Uterine smooth muscle cell (primary cell): ENCODE results near the gene NEDD8. TPM values are rescaled to one million over a fixed set of nuclear protein-coding genes. Genes with fewer than 3 reads are reported as not detected.

Experiments
- total RNA-seq: library from RNA; depleted of rRNA; stranded (reverse); fragments of >200 nt; gene quantifications from 2 replicates; pipeline ENCODE4 v1.2.3, GENCODE V29; 2014

NEDD8 gene
- 163 and 222 TPM in 2 replicates for total RNA-seq

DNA sequence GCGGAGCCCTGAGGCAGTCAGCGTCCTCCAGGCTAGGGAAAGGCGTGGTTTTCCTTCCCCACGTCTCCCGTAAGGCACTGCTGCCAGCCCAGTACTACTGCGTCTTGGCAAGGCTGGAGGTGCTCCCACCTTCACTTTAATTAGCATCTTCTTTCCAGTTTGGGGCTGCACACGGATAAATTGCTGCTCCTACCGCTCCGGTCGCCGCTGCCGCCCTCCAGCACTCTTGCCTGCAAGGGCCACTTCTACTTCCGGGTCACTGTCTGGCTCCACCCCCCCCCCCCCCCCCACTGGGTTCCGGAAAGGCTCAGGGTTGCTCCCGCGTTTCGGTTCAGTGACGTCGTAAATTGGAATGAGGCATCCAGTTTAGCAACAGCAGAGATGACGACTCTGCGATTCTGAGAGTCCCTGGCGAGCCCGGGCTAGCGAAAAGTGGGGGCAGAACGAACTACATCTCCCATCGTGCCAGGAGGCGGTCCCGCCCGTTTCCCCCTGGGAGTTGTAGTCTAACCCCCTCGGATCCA, at the start of gene NEDD8:
TSS of gene NEDD8 (minus strand) at position 247 of the 524 bp plus-strand sequence. CDS start at position 147, 100 bp downstream.

DNA sequence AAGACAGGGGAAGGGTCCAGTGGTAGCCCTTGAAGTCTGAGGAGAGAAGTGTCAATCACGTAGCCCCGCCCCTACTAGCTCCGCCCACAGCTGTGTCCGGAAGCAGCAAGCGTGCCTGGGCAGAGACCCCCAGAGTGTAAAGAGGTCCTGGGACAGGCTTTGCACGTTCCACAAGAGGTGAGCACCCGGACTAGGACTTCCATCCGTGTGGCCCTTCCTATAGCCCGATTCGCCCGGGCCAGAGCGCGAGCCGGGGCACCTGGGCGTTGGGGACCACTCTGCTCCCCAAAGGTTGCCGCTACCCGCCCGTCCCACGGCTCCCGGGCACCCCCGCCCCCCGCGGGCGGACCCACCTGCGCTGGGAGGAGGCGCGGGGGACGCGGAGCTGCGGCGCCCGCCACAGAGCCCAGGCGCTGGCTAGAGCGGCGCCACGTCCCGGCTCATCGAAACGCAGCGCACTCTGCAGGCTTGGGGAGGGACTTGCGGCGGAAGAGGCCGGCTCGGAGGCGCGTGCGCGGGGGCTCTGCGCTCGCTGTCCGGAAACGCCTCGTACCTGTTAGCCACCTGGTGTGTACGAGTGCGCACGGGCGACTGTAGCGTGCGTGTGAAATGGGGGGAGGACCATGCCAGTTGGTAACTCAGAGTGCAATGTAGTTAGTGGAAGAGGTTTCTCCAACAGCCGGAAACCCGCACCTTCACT, 39.1 kb upstream of the NEDD8 start, which contains the start of gene RABGGTA:
TSS of gene RABGGTA (minus strand) at position 464 of the 700 bp plus-strand sequence. CDS start 482 bp downstream, outside the sequence.

DNA sequence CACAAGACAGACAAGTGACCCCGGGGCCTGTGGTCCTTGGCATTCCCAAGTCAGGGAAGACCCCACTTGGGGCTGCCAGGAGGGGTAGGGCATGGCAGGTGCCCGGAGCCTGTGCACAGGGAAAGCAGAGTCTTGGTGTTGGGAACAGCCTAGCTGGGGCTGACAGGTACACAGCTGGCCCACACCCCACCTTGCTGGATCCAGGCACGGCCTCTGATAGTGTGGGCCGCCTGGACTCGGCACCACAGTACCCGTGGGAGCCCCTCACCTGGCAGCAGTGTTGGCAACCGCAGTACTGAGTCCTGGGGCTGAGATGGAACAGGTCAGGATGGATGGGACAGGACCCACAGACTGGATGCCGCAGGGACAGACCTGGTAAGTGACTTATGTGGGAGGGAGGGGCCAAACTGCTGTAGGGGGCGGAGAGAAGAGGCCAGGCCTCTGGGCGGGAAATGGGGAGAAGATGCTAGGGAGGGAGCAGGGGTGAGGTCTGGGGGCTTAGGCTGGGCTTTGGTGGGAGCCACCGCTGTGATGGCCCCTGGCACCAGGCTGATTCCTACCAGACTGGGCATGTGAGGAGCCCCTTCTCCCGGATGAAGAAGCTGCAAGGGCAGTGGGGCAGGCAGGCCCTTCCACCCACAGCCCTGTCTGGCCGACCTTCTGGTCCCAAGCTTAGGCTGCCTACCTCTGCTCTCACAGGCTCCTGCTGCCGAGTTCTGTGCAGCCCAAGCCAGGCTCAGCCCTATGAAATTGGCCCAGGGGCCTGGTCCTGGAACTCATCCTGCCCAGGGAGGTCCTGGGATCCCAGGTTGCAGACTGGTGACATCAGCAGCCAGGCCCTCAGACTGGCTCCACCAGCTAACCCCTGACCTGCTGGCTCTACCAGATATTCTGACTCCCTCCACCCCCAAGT, 30.9 kb upstream of the NEDD8 start, which contains the start of gene TGM1:
TSS of gene TGM1 (minus strand) at position 357 of the 913 bp plus-strand sequence. CDS start 825 bp downstream, outside the sequence.

DNA sequence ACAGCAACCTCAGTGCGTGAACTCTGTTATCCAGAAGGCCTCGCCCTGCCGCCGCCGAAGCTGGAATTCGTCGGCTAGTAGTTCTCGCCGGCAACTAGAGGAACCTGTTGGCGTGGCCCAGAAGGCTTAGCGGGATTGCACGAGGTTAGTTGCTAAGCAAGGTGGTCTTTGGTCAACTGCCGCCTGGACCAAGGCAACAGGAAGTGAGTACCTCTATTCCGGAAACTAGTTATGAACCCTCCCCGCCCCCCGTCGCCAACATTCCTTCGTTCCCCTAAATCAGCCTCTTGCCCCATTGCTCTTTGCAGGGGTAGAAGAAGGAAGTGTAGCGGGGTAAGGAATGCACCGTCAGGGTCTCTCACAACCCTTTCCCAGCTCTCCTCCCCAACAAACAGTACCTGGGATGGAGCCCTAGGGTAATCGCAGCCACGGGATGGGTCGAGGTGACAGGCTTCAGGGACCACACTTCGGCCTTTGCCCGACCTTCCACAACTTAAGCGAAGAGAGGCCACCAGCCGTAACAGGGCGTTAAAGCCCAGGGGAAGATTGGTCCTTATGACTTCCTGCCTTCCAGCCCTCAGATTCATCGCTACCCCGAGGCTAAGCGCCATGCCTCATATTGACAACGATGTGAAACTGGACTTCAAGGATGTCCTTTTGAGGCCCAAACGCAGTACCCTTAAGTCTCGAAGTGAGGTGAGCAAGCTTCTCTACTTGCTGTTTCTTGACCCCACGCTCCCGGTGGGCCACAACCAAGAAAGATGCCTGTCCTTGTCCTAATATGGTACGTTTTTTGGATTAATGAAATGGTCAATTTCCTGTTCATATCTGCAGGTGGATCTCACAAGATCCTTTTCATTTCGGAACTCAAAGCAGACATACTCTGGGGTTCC, 724 bp upstream of the NEDD8 start, which contains the start of gene GMPR2:
TSS of gene GMPR2 (plus strand) at position 285 of the 893 bp plus-strand sequence. CDS start at position 610, 325 bp downstream.

DNA sequence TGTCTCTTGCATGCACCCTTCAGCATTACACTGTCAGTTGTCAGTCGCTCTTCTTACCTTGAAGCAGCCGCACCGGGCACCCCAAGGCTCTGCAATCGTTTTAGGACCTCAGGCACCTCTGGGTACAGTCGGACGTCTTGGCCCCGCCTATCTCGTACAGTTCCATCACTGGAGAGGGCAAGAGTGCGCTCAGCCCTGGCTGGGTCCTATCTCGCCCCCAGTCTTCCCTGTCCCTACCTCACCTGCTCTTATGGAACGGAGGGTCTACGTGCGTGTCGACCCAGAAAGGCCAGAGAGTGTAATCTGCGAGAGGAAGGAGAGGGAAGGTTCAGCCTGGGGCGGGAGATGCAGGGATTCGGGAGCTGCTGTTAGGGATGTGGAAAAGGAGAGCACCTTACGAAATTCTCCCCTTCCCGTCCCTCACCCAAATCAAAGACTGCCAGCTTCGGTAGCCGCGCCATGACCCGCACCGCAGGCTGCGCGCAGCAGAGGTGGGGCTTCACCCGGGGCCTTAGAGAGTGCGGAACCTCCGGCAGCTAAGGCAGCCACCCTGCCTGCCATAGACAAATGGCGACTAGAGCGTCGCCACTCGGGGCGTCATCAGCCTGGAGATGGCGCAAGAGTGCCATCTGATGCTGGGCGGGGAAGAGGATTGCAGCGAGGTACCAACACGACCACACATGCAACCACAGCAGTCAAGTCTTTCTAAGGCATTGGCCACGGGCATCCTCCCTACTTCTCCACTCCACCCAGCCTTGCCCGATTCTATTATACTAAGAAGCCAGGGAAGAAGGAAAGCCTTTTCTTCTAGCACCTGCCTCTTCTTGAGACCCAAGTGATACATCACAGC, 16.4 kb downstream of the NEDD8 start, which contains the start of gene MDP1:
TSS of gene MDP1 (minus strand) at position 572 of the 850 bp plus-strand sequence. CDS start at position 461, 111 bp downstream.

DNA sequence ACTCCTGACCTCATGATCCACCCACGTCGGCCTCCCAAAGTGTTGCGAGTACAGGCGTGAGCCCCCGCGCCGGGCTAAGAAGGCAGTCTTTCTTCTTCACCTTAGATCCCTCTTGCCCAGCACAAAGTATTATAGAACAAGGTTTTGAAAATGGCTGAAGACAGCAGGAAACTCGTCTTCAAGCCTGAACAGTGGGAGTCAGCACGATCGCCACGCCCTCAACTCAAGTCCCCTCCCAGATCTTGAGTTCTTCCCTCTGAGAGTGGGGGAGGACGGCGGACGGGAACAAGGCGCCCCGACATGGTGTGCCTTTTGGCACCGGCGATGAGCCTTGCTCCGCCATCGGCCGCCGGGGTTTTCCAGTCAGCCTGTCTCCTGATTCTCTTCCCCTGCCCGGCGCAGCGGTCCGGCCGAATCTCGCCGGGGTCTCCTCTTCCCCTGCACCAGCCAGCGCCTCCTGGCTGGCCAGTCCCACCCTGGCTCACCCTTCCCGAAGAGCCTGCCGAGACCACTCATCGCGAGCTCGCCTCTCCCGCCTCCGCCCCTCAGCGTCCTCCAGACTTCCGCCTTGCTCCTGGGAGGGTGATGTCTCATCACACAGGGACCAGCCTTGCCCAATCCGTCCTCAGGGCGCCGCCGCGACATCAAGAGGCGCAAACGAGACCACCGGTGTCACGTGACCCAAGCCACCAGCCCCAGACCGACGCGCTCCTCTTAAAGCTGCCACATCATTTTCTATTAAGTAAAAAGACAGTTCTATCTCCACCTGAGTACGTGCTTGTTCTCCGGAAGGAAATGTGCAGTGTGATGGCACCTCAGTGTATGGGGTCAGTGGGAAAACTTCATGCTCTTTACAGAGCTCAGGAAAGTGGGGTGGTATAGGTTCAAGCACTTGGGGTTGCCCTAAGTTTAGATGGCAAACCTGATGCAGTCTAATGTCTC, 19.0 kb downstream of the NEDD8 start, which contains the start of gene CHMP4A:
TSS of gene CHMP4A (minus strand) at position 565 of the 942 bp plus-strand sequence. CDS start at position 516, 49 bp downstream.

DNA sequence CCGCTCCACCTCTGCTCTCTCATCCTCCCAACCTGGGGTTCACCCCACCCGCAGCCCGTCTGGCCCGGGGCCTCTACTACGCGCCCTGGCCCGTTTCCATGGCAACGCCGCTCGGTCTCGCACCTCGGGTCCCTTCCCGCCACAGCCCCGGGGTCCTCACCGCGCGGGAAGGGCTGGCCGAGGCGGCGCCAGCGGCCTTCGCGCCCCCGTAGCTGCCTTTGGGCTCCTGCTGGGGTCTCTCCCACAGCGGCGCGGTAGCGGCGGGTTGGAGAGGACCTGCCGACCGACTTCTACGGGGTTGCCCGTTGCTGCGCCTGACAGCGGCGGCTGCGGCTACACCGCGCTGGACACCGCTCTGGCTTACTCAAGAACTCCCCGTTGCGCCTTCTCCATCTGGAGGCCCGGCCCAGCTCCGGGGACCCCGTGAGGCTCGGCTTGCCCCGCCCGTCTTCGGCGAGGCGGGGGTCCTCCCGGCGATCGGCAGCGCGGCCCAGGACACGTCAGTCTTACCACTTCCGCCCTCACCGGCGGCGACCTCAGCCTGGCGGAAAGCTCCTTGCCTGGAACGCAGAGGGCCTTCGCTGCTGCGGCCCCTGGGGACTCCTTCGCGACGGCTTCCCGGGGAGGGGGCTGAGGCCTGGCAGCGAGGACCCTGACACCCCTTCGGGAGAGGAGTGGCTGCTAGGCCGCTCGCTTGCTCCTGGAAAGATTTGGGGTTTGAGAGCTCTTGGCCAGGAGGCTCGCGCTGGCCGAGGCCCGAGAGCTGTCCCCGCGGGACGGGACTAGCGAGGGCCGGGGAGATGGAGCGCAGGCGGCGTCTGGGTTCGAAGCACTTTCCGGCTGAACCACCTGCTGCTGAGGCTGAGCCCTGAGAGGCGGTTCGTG, 36.7 kb downstream of the NEDD8 start, which contains the start of gene TM9SF1:
TSS of gene TM9SF1 (minus strand) at position 256 of the 885 bp plus-strand sequence. CDS start 422 bp downstream, outside the sequence.

DNA sequence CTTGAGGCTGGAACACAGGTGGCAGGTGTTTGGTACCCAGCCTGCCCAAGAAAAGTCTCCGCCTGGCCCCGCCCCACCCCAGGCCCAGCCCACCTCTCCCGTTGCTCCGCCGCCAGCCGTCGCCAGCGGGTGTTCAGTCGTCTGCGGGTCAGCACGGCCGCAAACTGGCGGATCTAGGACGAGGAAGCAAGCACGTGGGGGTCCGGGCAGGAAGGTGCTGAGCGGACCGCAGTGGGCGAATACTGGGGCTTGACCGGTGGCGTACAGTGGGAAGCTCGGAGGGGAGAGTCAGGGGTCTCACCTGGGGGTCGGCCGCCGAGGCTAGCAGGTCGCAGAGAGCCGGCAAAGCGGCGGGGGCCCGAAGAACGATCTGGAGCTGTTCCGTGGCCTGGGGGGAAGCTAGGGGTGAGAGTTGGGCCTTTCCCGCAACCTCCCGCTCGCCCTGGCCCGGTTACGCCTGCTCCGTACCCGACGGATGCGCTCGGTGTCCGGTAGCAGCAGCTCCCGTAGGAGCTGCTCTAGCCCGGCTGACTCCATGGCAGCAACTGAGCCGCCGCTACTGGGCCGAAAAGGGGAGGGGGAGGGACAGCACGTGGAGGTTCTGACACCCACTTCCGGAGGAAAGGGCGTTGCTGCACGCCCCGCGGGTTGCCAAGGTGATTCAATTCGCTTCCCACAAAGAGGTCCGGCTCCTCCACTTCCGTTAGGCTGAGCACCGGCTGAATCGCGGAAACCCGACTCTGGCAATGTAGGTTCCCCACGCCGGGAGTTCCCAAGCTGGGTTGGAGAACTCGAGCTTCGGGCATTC, 43.7 kb downstream of the NEDD8 start, which contains the start of gene IPO4:
TSS of gene IPO4 (minus strand) at position 566 of the 808 bp plus-strand sequence. CDS start at position 537, 29 bp downstream.

DNA sequence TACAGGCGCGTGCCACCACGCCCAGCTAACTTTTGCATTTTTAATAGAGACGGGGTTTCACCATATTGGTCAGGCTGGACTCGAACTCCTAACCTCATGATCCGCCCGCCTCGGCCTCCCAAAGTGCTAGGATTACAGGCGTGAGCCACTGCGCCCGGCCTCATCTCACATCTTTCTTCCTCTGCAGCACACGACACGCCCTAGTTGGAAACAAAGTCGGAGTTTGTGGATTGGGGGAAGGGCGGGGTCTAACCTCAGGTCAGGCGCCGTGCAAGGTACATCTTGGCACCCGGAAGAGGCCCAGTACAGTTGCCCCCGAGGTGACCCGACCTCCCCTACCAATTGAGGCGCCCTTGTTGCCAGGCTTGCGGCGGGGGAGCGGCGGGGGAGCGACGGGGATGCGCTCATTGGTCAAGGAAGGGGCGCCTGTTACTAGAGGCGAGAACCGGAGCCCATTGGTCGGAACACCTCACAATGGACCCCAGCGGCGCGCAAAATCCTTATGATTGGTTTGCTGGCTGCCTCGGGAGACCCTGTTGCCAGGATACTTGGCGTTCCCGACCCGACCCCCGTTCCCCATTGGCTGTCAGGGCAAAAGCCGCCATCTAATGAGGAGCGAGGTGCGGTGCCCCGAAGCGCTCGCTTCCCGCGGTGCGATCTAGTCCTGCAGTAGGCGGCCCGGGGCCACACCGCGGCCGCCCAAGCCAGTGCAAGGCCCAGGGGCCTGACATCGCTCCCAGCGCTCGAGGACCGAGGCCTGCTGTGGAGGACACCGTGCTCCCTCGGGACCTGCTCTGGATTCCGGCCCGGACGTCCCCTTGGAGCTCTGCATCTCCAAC, 60.5 kb downstream of the NEDD8 start, which contains the start of gene REC8:
TSS of gene REC8 (plus strand) at position 659 of the 839 bp plus-strand sequence. CDS start 473 bp downstream, outside the sequence.

Other genes starting within 250 kb of the NEDD8 start
- 11.6 and 14.9 TPM in 2 replicates for gene DHRS4L2, start 243.4 kb downstream of the NEDD8 start, total RNA-seq
- gene CARMIL3, start 180.4 kb downstream of the NEDD8 start, total RNA-seq, result under 0.01 and 0.12 TPM in 2 replicates
- not detected in 2 replicates for gene CPNE6, start 160.8 kb downstream of the NEDD8 start, total RNA-seq
- 40.1 and 60.2 TPM in 2 replicates for gene PCK2, start 138.1 kb downstream of the NEDD8 start, total RNA-seq
- gene DCAF11, start 117.6 kb downstream of the NEDD8 start, total RNA-seq, result 56.0 and 64.2 TPM in 2 replicates
- gene NRL, start 117.4 kb downstream of the NEDD8 start, total RNA-seq, result 0.55 and 1.00 TPM in 2 replicates
- gene FITM1, start 101.7 kb downstream of the NEDD8 start, total RNA-seq, result 0.37 TPM in 1 of 2 replicates, not detected in the other
- 69.7 and 121 TPM in 2 replicates for gene PSME1, start 96.2 kb downstream of the NEDD8 start, total RNA-seq
- 20.0 and 34.6 TPM in 2 replicates for gene EMC9, start 90.8 kb downstream of the NEDD8 start, total RNA-seq
- 111 and 120 TPM in 2 replicates for gene PSME2, start 85.8 kb downstream of the NEDD8 start, total RNA-seq
- 40.7 and 44.7 TPM in 2 replicates for gene RNF31, start 84.9 kb downstream of the NEDD8 start, total RNA-seq
- 68.6 and 80.1 TPM in 2 replicates for gene IRF9, start 71.1 kb downstream of the NEDD8 start, total RNA-seq
- gene REC8, start 60.3 kb downstream of the NEDD8 start, total RNA-seq, result 0.87 and 1.1 TPM in 2 replicates
- 47.9 and 71.6 TPM in 2 replicates for gene IPO4, start 43.6 kb downstream of the NEDD8 start, total RNA-seq
- 74.9 and 79.5 TPM in 2 replicates for gene TM9SF1, start 36.9 kb downstream of the NEDD8 start, total RNA-seq
- gene TSSK4, start 26.7 kb downstream of the NEDD8 start, total RNA-seq, result 0.11 TPM in 1 of 2 replicates, not detected in the other
- 32.7 and 38.6 TPM in 2 replicates for gene CHMP4A, start 18.9 kb downstream of the NEDD8 start, total RNA-seq
- 18.9 and 23.2 TPM in 2 replicates for gene MDP1, start 16.3 kb downstream of the NEDD8 start, total RNA-seq
- 57.1 and 69.0 TPM in 2 replicates for gene GMPR2, start 562 bp upstream of the NEDD8 start, total RNA-seq
- 59.9 and 69.5 TPM in 2 replicates for gene TINF2, start 10.3 kb upstream of the NEDD8 start, total RNA-seq
- 0.25 and 0.55 TPM in 2 replicates for gene TGM1, start 30.8 kb upstream of the NEDD8 start, total RNA-seq
- 17.9 and 28.6 TPM in 2 replicates for gene RABGGTA, start 39.2 kb upstream of the NEDD8 start, total RNA-seq
- 13.3 and 19.2 TPM in 2 replicates for gene DHRS1, start 67.4 kb upstream of the NEDD8 start, total RNA-seq
- gene NOP9, start 67.5 kb upstream of the NEDD8 start, total RNA-seq, result 22.6 and 29.0 TPM in 2 replicates
- 1.6 and 2.9 TPM in 2 replicates for gene CIDEB, start 75.6 kb upstream of the NEDD8 start, total RNA-seq
- 3.7 and 3.8 TPM in 2 replicates for gene LTB4R2, start 77.8 kb upstream of the NEDD8 start, total RNA-seq
- gene LTB4R, start 79.1 kb upstream of the NEDD8 start, total RNA-seq, result 1.2 and 1.5 TPM in 2 replicates
- gene ADCY4, start 102.7 kb upstream of the NEDD8 start, total RNA-seq, result 5.1 and 8.1 TPM in 2 replicates
- gene RIPK3, start 107.6 kb upstream of the NEDD8 start, total RNA-seq, result 0.50 and 1.00 TPM in 2 replicates
- 62.5 and 76.2 TPM in 2 replicates for gene NFATC4, start 135.8 kb upstream of the NEDD8 start, total RNA-seq
- gene NYNRIN, start 166.6 kb upstream of the NEDD8 start, total RNA-seq, result 9.1 and 13.2 TPM in 2 replicates
- gene CBLN3, start 197.3 kb upstream of the NEDD8 start, total RNA-seq, result 1.5 and 5.5 TPM in 2 replicates
- gene KHNYN, start 197.6 kb upstream of the NEDD8 start, total RNA-seq, result 60.5 and 61.6 TPM in 2 replicates
- gene SDR39U1, start 210.4 kb upstream of the NEDD8 start, total RNA-seq, result 11.6 and 12.9 TPM in 2 replicates